CD4-positive, alpha-beta T cell (primary cell): Measurements from ENCODE around the gene KLF5. TPM values are rescaled to one million over a fixed set of nuclear protein-coding genes. Genes with fewer than 3 reads are reported as not detected.

Experiments
- ATAC-seq: fragments of 200-7000 bp; cut with Tn5 transposase; one replicate; pipeline ENCODE4 v1.10.0; 2022; ENCODE audit warnings: mild to moderate bottlenecking; ENCODE audit not compliant: poor library complexity
- CTCF ChIA-PET: fragments of 350-600 bp; sonication (Branson Sonifier 250); formaldehyde crosslinking; loops from one replicate; lab custom pipeline; 2021; ENCODE audit warnings: antibody characterized with exemption, inconsistent platforms; lab: Charles Lee
- POLR2A ChIA-PET: fragments of 350-600 bp; sonication (Branson Sonifier 250); formaldehyde crosslinking; loops from one replicate; lab custom pipeline; 2021; ENCODE audit warnings: antibody characterized with exemption, inconsistent platforms; lab: Charles Lee
- DNase-seq, 14 experiments: peaks; one replicate each; pipeline ENCODE4 v3.0.0-alpha.2; 2013 to 2020; ENCODE audit warnings: mixed read lengths in 2 of 14
- H3K27ac ChIP-seq, 2 donors: one replicate each; pipeline versions ENCODE4 v1.5.1 to v1.7.0; 2013; ENCODE audit warnings: low read length in 2 of 2, low read depth in 1 of 2, mild to moderate bottlenecking in 1 of 2
- H3K27me3 ChIP-seq, 2 experiments: 1 replicate in 1 of 2; 2 replicates in 1 of 2; pipeline versions ENCODE4 v1.6.1 to v1.7.0; 2013; ENCODE audit warnings: low read length in 2 of 2, control low read depth in 1 of 2, mild to moderate bottlenecking in 1 of 2, moderate library complexity in 1 of 2; ENCODE audit not compliant: insufficient read depth in 2 of 2, control insufficient read depth in 1 of 2
- H3K36me3 ChIP-seq: one replicate; pipeline ENCODE4 v1.6.1; 2013; ENCODE audit warnings: low read length, control low read depth; ENCODE audit not compliant: insufficient read depth
- H3K4me1 ChIP-seq: one replicate; pipeline ENCODE4 v1.6.1; 2013; ENCODE audit warnings: low read length, control low read depth; ENCODE audit not compliant: insufficient read depth
- H3K4me3 ChIP-seq: one replicate; pipeline ENCODE4 v1.5.1; 2013; ENCODE audit warnings: mild to moderate bottlenecking, low read length, moderate library complexity
- H3K9me3 ChIP-seq, 2 experiments: 1 replicate in 1 of 2; 2 replicates in 1 of 2; pipeline versions ENCODE4 v1.6.1 to v1.7.0; 2013; ENCODE audit warnings: low read length in 2 of 2, mild to moderate bottlenecking in 2 of 2, control low read depth in 1 of 2, moderate library complexity in 1 of 2; ENCODE audit not compliant: control insufficient read depth in 1 of 2, insufficient read depth in 1 of 2
- H3K27ac Mint-ChIP-seq: one replicate; pipeline ENCODE4 v1.8.0; 2020; ENCODE audit warnings: mixed read lengths
- H3K27me3 Mint-ChIP-seq: one replicate; pipeline ENCODE4 v1.8.0; 2021; ENCODE audit warnings: mixed read lengths
- H3K36me3 Mint-ChIP-seq: one replicate; pipeline ENCODE4 v1.8.0; 2021; ENCODE audit warnings: low read depth, mixed read lengths
- H3K4me1 Mint-ChIP-seq: one replicate; pipeline ENCODE4 v1.8.0; 2021; ENCODE audit warnings: low read depth, mixed read lengths
- H3K4me3 Mint-ChIP-seq: one replicate; pipeline ENCODE4 v1.8.0; 2020; ENCODE audit warnings: mild to moderate bottlenecking, mixed read lengths
- H3K9me3 Mint-ChIP-seq: one replicate; pipeline ENCODE4 v1.8.0; 2020; ENCODE audit warnings: mixed read lengths
- intact Hi-C, 2 experiments: fragments of 100-400 bp; cut with DNase I in 1 of 2; cut with micrococcal nuclease in 1 of 2; formaldehyde crosslinking; loops; one replicate each; pipeline versions ENCODE4 v1.15.1 to v1.9.0; 2023 to 2025; cut with DNase I, micrococcal nuclease
- total RNA-seq, 174 experiments: library from RNA in 2 of 174; stranded (reverse) in 2 of 174; gene quantifications; one replicate each; pipeline ENCODE4 v1.2.3 and lab custom pipeline; 2021 to 2026
- TF ChIP-seq, protein P1 (sequence below): fragments of 200-600 bp; IDR thresholded peaks from one replicate; pipeline ENCODE4 v1.8.0; 2022; ENCODE audit warnings: antibody characterized with exemption, mild to moderate bottlenecking

Gene KLF5
- total RNA-seq, 2 experiments from 2014 or later = 10.8 to 12.3 TPM

DNA sequence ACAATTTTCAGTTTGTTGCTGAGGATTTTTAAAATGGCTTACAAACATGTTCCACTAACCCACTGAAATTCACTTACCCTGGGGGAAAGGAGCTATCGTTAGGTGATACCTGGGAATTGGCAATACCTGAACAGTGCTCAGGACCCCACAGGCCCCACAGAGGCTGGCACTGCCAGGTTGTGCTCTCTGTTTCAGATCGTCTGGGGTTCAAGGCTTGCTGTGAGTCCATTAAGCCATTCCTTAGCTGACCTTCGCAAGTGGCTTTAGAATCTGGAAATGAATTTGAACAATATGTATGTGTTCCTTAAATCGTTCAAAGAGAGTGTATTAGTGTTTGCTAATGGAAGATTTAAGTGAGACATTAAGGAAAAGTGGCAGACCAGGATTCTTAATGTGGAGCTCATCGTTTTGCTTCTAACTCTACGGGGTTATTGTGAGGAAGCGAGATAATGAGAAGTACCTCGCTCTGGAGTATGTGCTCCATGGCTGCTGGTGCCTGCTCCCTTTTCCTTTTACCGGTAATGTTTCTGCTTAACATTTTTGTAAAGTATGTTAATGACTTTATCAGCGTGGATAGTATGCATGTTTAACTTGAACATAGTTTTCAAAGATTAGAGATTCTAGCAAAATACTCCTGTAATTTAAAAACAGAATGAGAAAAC lies 13.6 kb downstream of the KLF5 start:
- ChIA-PET POLR2A (no interaction called here), CTCF (no interaction called here)
- H3K36me3 Mint-ChIP-seq = no peaks in the 10 kb centered on the region
- no peak overlapping the region for H3K4me3 Mint-ChIP-seq
- no peaks in the 10 kb centered on the region for H3K27me3 Mint-ChIP-seq
- no peak for DNase-seq
- H3K27ac ChIP-seq = no peak overlapping the region
- no peak for ATAC-seq
- no peak overlapping the region for H3K27ac Mint-ChIP-seq
- H3K4me1 ChIP-seq = no peaks in the 10 kb centered on the region
- H3K9me3 Mint-ChIP-seq = no peaks in the 10 kb centered on the region
- H3K4me3 ChIP-seq = no peak overlapping the region
- no peaks in the 10 kb centered on the region for H3K36me3 ChIP-seq
- intact Hi-C loops = no loop called here
- H3K9me3 ChIP-seq = no peaks in the 10 kb centered on the region
- H3K4me1 Mint-ChIP-seq = no peaks in the 10 kb centered on the region
- no peaks in the 10 kb centered on the region for H3K27me3 ChIP-seq
- TF ChIP-seq, protein P1, sequence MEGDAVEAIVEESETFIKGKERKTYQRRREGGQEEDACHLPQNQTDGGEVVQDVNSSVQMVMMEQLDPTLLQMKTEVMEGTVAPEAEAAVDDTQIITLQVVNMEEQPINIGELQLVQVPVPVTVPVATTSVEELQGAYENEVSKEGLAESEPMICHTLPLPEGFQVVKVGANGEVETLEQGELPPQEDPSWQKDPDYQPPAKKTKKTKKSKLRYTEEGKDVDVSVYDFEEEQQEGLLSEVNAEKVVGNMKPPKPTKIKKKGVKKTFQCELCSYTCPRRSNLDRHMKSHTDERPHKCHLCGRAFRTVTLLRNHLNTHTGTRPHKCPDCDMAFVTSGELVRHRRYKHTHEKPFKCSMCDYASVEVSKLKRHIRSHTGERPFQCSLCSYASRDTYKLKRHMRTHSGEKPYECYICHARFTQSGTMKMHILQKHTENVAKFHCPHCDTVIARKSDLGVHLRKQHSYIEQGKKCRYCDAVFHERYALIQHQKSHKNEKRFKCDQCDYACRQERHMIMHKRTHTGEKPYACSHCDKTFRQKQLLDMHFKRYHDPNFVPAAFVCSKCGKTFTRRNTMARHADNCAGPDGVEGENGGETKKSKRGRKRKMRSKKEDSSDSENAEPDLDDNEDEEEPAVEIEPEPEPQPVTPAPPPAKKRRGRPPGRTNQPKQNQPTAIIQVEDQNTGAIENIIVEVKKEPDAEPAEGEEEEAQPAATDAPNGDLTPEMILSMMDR = no peak

DNA sequence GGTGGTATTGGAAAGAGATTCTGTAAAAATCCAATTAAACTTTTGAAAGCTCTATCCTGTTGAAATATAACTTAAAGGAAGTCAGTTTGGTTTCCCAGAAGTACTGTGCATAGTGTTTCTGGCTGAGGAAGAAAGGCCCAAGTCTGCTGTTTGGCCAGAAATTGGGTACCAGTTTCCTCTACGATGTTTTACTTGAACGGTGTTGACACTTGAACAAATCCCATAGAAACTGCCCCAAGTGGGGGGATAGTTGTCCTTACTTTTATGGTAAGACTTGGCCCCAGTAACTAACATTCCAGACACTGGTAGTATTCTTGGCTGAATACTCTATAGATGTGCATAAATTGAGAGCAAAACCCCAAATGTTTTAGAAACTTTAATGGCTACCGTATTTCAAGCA lies 14.2 kb downstream of the KLF5 start:
- ChIA-PET CTCF (no interaction called here), POLR2A (no interaction called here)
- Histone ChIP-seq H3K4me3 (no peak overlapping the region), H3K36me3 (no peaks in the 10 kb centered on the region), H3K9me3 (no peaks in the 10 kb centered on the region), H3K27ac (no peak overlapping the region), H3K4me1 (no peaks in the 10 kb centered on the region), H3K27me3 (no peaks in the 10 kb centered on the region)
- TF ChIP-seq, protein P1 = no peak
- ATAC-seq = no peak
- Mint-ChIP-seq H3K36me3 (no peaks in the 10 kb centered on the region), H3K4me1 (no peaks in the 10 kb centered on the region), H3K4me3 (no peak overlapping the region), H3K27me3 (no peaks in the 10 kb centered on the region), H3K27ac (no peak overlapping the region), H3K9me3 (no peaks in the 10 kb centered on the region)
- intact Hi-C loops = no loop called here
- DNase-seq = no peak

DNA sequence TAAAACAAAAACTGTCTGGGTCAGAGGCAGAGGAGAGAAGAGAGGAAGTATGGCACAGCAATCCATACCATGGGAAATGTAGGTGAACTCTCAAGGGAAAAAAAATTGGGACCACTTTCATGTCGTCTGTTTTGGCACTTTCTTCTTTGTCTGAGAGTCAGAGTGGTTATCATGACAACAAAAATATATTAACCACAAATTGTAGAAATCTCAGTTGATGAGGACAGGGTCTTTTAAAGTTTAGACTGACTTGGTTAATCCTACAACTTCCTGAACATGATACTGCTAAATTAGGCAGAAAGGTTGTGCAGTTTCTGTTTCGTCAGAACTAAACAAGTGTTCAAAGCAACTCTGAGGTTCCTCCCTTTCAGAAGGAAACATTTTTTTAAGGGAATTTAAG lies 15.2 kb downstream of the KLF5 start:
- no peaks in the 10 kb centered on the region for H3K36me3 ChIP-seq
- no peaks in the 10 kb centered on the region for H3K9me3 ChIP-seq
- Mint-ChIP-seq H3K36me3 (no peaks in the 10 kb centered on the region), H3K27ac (no peak overlapping the region), H3K4me3 (no peak overlapping the region), H3K27me3 (no peaks in the 10 kb centered on the region), H3K4me1 (no peaks in the 10 kb centered on the region), H3K9me3 (no peaks in the 10 kb centered on the region)
- CTCF ChIA-PET = no interaction called here
- intact Hi-C loops = no loop called here
- TF ChIP-seq, protein P1 = no peak
- no peaks in the 10 kb centered on the region for H3K27me3 ChIP-seq
- no peaks in the 10 kb centered on the region for H3K4me1 ChIP-seq
- H3K4me3 ChIP-seq = no peak overlapping the region
- DNase-seq (no peak), ATAC-seq (no peak)
- POLR2A ChIA-PET = no interaction called here
- H3K27ac ChIP-seq = no peak overlapping the region
